Osteocyte (in vitro differentiated cells): ENCODE data around the gene NHERF2. TPM values are rescaled to one million over a fixed set of nuclear protein-coding genes. Genes with fewer than 3 reads are reported as not detected.

Experiments
- DNase-seq: peaks from one replicate; pipeline ENCODE4 v3.0.0; 2021; ENCODE audit warnings: mixed read lengths; ENCODE audit not compliant: unreplicated experiment; ENCODE audit errors: extremely low spot score
- H3K27ac Mint-ChIP-seq: one replicate; pipeline ENCODE4 v1.8.0; 2021; ENCODE audit warnings: mild to moderate bottlenecking, mixed read lengths; ENCODE audit not compliant: unreplicated experiment
- H3K27me3 Mint-ChIP-seq: one replicate; pipeline ENCODE4 v1.8.0; 2021; ENCODE audit warnings: mixed read lengths; ENCODE audit not compliant: unreplicated experiment
- H3K36me3 Mint-ChIP-seq: one replicate; pipeline ENCODE4 v1.8.0; 2021; ENCODE audit warnings: mixed read lengths; ENCODE audit not compliant: unreplicated experiment
- H3K4me1 Mint-ChIP-seq: one replicate; pipeline ENCODE4 v1.8.0; 2021; ENCODE audit warnings: mixed read lengths; ENCODE audit not compliant: unreplicated experiment
- H3K4me3 Mint-ChIP-seq: one replicate; pipeline ENCODE4 v1.8.0; 2021; ENCODE audit warnings: mild to moderate bottlenecking, moderate library complexity, mixed read lengths; ENCODE audit not compliant: unreplicated experiment
- H3K9me3 Mint-ChIP-seq: one replicate; pipeline ENCODE4 v1.8.0; 2021; ENCODE audit warnings: mixed read lengths; ENCODE audit not compliant: unreplicated experiment
- CTCF ChIP-seq: fragments of 200-600 bp; sonication (generic); IDR thresholded peaks from 2 replicates; pipeline ENCODE4 v1.5.0; 2021; ENCODE audit warnings: antibody characterized with exemption, mild to moderate bottlenecking, moderate library complexity
- total RNA-seq: library from RNA; stranded (reverse); gene quantifications from 2 replicates; pipeline ENCODE4 v1.2.1, GENCODE V29; 2021

The NHERF2 gene
- total RNA-seq, 1 donor from 2014 or later, result 146 TPM

DNA sequence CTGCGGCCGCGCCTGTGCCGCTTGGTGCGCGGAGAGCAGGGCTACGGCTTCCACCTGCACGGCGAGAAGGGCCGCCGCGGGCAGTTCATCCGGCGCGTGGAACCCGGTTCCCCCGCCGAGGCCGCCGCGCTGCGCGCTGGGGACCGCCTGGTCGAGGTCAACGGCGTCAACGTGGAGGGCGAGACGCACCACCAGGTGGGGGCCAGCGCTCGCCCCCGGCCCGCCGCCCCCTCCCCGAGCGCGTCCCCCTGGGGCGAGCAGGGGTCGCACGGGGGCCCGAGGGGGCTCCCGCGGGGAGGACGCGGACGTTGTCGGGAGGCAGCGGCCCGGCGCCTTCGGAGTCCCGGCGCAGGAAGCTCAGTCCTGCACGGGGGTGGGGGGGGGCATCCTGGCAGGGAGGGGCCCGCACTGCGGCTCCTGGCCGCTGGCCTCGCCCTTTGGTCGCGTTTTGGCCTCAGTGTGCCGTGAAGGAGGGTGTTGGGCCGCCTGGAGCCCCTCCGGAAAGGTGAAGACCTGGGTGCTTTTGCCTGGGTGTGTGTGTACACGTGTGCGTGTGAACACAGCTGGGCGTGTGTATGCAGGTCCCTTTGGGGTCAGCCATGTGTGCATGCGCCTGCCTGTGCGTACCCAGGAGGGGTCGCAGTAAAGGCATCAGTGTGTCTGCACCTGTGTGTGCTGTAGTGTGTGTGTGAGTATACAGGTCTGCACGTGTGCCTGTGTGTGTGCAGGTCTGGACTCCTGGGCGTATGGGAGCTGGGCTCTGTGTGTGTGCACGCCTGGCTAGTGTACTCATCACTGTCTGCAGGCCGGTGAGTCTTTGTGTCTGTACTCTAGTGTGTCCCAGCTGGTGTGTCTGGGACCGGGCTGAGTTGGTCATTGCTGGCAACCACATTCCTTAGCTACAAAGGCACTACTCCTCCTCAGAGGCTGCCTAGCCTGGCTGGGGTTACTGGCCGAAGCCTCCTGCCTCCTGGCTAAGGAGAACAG, 615 bp downstream of the NHERF2 start:
- Mint-ChIP-seq H3K4me3 (peak overlapping the region; percentile 84), H3K27ac (peak overlapping the region; percentile 52), H3K36me3 (peaks cover 1% of the 10 kb centered on the region), H3K4me1 (peaks cover 60% of the 10 kb centered on the region), H3K27me3 (no peaks in the 10 kb centered on the region), H3K9me3 (no peaks in the 10 kb centered on the region)
- no peak for DNase-seq
- no peak for TF ChIP-seq CTCF

DNA sequence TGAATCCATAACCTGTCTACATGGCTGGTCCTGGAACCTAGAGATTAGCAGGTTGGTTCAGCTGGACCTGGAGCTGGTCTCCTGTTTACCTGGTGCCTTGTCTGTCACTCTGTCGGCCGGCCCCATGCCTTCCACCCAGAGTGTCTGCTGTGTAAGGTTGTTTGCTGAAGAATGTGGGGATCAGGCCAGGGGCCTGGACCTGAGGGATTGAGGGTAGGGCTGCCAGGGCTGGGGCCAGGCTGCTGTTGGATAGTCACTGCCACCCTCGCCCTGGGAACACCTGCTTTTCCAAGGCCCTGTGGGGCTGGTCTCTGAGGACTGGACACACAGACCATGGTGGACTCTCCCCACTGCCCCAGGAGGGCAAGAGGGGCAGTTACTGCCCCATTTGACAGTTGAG, 1.4 kb downstream of the NHERF2 start:
- Mint-ChIP-seq H3K36me3 (peaks cover 1% of the 10 kb centered on the region), H3K9me3 (no peaks in the 10 kb centered on the region), H3K27me3 (no peaks in the 10 kb centered on the region), H3K4me1 (peaks cover 58% of the 10 kb centered on the region), H3K4me3 (peak overlapping the region; percentile 84), H3K27ac (no peak overlapping the region)
- TF ChIP-seq CTCF, result no peak
- DNase-seq, result no peak

DNA sequence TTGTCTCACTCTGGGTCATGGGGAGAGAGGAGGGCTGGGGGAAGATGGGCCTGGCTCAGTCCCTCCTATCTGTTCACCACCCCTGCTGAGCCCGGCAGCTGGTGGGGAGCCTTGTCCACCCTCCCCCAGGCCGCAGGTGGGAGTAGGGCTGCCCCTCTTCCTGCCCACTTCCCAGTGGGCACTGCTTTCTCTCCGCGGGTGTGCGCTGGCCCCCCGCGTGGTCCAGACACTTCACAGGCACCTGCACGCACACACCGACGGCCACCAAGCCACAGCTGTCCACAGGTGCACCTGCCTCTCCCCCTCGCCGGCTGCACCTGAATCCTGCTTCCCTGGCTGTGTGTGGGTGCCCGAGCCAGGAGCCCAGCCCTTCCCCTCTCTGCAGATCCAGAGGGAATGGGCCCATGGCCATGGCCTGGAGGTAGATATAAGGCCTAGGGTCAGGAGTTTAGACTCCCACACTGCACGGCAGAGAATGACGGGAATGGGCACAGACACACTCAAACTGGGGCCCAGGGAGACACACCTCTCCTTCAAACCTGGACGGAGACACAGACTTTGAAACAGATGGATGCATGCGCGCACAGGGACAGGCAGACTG, 2.0 kb downstream of the NHERF2 start:
- Mint-ChIP-seq H3K4me3 (peak overlapping the region; percentile 84), H3K36me3 (peaks cover 1% of the 10 kb centered on the region), H3K27me3 (no peaks in the 10 kb centered on the region), H3K27ac (peak overlapping the region; percentile 18), H3K4me1 (peaks cover 61% of the 10 kb centered on the region), H3K9me3 (no peaks in the 10 kb centered on the region)
- TF ChIP-seq CTCF, result no peak
- DNase-seq, result no peak

DNA sequence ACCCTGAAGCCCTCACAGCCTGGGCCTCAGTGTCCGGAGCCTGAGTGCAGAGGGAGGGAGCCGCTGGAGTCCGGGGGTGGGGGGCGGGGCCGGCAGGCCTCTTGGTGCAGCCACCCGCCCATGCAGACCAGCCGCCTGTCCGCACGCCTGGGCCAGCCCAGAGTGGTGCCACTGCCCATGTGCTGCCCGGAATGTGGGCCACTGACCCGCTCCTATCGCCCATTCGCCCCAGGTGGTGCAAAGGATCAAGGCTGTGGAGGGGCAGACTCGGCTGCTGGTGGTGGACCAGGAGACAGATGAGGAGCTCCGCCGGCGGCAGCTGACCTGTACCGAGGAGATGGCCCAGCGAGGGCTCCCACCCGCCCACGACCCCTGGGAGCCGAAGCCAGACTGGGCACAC, 2.6 kb downstream of the NHERF2 start:
- Mint-ChIP-seq H3K4me3 (peak overlapping the region; percentile 51), H3K27ac (no peak overlapping the region), H3K36me3 (peaks cover 1% of the 10 kb centered on the region), H3K27me3 (no peaks in the 10 kb centered on the region), H3K4me1 (peaks cover 62% of the 10 kb centered on the region), H3K9me3 (no peaks in the 10 kb centered on the region)
- DNase-seq, result no peak
- TF ChIP-seq CTCF, result no peak

DNA sequence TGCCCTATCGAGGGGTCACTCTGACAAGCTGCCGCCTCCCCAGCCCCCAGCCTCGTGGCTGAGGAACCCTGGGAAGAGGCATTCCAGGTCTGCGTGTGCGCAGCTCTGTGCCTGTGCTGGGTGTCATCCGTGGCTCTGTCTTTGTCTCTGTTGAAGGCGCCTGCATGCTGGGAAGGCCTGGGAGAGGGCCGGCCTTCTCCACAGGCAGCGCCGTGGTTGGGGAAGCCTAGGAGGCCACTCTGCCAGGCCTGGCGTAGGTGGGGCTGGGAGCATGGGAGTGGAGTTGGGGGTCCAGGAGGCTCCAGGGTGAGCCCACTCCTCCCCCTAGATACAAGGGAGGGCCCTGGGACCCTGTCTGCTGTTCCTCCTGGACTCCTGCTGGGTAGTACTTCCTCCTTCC, 3.3 kb downstream of the NHERF2 start:
- no peaks in the 10 kb centered on the region for H3K9me3 Mint-ChIP-seq
- no peak overlapping the region for H3K27ac Mint-ChIP-seq
- peak overlapping the region; percentile 51 for H3K4me3 Mint-ChIP-seq
- DNase-seq, result no peak
- H3K4me1 Mint-ChIP-seq, result peaks cover 67% of the 10 kb centered on the region
- no peak for TF ChIP-seq CTCF
- H3K27me3 Mint-ChIP-seq, result no peaks in the 10 kb centered on the region
- H3K36me3 Mint-ChIP-seq, result peaks cover 1% of the 10 kb centered on the region
